Left forelimb (tissue), 1 donor: ENCODE results near the gene SLC25A34.

Source experiments
- DNase-seq: peaks from one replicate; pipeline ENCODE4 v3.0.0-alpha.2; 2018; ENCODE audit warnings: low spot score

Gene SLC25A34

GRCh38 chr1:15775706-15776105 lies 39.6 kb downstream of the SLC25A34 start:
- DNase-seq: no peak

GRCh38 chr1:15777909-15778707 lies 42.0 kb downstream of the SLC25A34 start:
- no peak for DNase-seq

- DNase-seq: no peak
Measured at GRCh38 chr1:15785683-15786082, 49.6 kb downstream of the SLC25A34 start.

- no peak for DNase-seq
Measured at GRCh38 chr1:15786581-15786980, 50.5 kb downstream of the SLC25A34 start.

GRCh38 chr1:15788624-15789301 lies 52.7 kb downstream of the SLC25A34 start:
- no peak for DNase-seq
